22Rv1 (cell line): ENCODE results near the gene BST1.
"Not testable (repeated sequence)": the region's sequence is repeated elsewhere in the genome, so short reads cannot be mapped to it uniquely, and the experiment has no call there.

Experiments
- CTCF ChIP-seq: fragments of 450-650 bp; IDR thresholded peaks from 2 replicates; pipeline ENCODE4 v1.5.1; 2017; ENCODE audit warnings: mild to moderate bottlenecking
- ZFX ChIP-seq: fragments of 450-650 bp; IDR thresholded peaks from 2 replicates; pipeline ENCODE4 v1.6.1; 2017; ENCODE audit warnings: antibody characterized with exemption, borderline replicate concordance

- TF ChIP-seq CTCF, ZFX: not testable (repeated sequence)
Observed at GRCh38 chr4:15762460-15762859, 59.6 kb downstream of the BST1 start.
